Activated T-cell treated with anti-CD3 and anti-CD28 coated beads, Interleukin-2, amount 50 U/mL, for 72 hours (primary cell): Measurements from ENCODE around the gene CNGA1. TPM values are rescaled to one million over a fixed set of nuclear protein-coding genes. Genes with fewer than 3 reads are reported as not detected.

Source experiments
- ATAC-seq, 2 donors: fragments of 150-1000 bp; cut with Tn5 transposase; replicated peaks in 1 of 2; 2 replicates each; pipeline ENCODE4 v1.10.0; 2021; ENCODE audit warnings: moderate library complexity in 2 of 2, mild to moderate bottlenecking in 1 of 2
- DNase-seq, 2 donors: peaks; one replicate each; pipeline ENCODE4 v3.0.0; 2021 to 2022; ENCODE audit warnings: mixed read lengths in 1 of 2
- H3K27ac Mint-ChIP-seq: one replicate; pipeline ENCODE4 v1.8.0; 2022; ENCODE audit warnings: mild to moderate bottlenecking, moderate library complexity, mixed read lengths
- H3K27me3 Mint-ChIP-seq: one replicate; pipeline ENCODE4 v1.8.0; 2022; ENCODE audit warnings: low read depth, mixed read lengths
- H3K36me3 Mint-ChIP-seq, 2 donors: one replicate each; pipeline ENCODE4 v1.8.0; 2022; ENCODE audit warnings: mixed read lengths in 2 of 2, mild to moderate bottlenecking in 1 of 2; ENCODE audit not compliant: insufficient read depth in 2 of 2
- H3K4me1 Mint-ChIP-seq: one replicate; pipeline ENCODE4 v1.8.0; 2022; ENCODE audit warnings: low read depth, mixed read lengths
- H3K4me3 Mint-ChIP-seq, 2 donors: one replicate each; pipeline ENCODE4 v1.8.0; 2022; ENCODE audit warnings: mild to moderate bottlenecking in 2 of 2, mixed read lengths in 2 of 2, moderate library complexity in 2 of 2
- H3K9me3 Mint-ChIP-seq, 2 donors: one replicate each; pipeline ENCODE4 v1.8.0; 2022; ENCODE audit warnings: mixed read lengths in 2 of 2
- total RNA-seq, 2 donors: library from RNA; stranded (reverse); gene quantifications; one replicate each; pipeline ENCODE4 v1.2.3, GENCODE V29; 2022

CNGA1 gene
- total RNA-seq: under 1 TPM in 1 of 2 donors, not detected in 1; 0.32 TPM

DNA sequence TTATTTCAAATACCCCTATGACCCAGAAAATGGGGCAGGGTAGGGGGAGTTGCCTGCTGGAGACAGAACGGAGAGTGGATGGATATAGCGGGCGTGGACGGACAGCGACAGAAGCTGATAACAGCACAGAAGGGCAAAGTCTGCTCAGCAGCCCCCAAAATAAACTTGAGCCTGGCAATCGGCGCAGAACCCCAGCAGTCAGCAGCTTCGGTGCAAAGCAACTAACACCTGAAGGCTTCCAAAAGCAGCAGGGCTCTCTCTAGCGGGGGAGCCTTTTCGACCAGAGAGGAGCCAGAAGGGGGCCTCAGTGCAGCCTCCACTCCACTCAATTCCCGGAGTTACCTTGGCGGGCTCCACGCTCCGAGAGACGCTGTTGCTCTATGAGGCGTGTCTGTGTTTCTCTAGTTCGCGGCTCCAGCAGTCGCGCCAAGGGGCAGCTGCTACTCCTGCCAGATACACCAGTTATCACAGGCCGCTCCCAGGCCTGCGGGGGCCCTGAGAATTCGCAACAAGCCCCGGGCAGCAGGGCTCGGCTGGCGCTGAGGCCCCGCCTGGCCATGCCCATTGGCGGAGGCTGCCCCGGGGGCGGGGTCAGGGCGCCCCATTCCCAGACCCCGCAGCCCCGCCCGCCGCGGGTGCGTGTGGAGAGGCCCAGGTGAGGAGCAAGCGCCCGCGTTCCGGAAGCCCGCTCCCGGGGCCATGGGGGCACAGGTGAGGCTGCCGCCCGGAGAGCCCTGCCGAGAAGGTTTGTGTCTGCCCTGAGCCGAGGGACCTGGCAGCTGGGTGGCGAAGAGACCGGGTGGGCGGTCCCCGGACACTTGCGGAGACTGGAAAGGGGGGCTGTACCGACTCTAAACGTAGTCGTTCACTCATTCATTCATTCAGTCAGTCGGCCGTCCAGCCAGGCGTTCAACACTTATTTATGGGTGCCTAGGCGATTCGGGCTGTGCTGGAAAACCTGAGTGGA is at the start of gene CNGA1, which contains the start of gene NIPAL1:
CNGA1 (minus strand) TSS at position 541 of the 967 bp plus-strand sequence. CDS start 63,992 bp downstream, outside the sequence.
NIPAL1 (plus strand) TSS at position 632 of the 967 bp plus-strand sequence; CDS start at position 700, 68 bp downstream.
- ATAC-seq: peak; percentile 85 to 90
- peaks cover 0 to 3% of the 10 kb centered on the region in 2 donors for H3K36me3 Mint-ChIP-seq

DNA sequence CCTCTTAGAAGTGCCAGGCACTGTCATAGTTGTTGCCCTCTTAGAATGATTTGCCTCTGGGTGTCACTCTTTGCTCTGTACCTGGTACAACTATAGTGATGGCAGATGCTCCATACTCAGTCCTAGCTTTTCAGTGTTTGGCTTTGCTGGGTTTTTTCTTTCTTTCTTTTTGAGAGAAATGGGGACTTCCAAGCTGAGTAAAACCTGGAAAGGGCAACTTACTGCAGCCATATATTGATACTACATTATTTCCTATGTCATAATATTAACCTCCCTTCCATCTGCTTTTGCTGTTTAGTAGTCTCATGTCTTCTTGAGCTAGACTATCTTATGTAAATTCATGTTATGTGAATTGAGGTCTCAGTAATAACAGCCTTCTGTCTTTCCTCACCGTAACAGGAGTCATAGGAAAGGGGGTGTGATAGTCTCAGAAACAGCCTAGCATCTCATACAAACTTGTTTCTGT is 49.1 kb upstream of the CNGA1 start:
- H3K4me1 Mint-ChIP-seq: peaks cover 46% of the 10 kb centered on the region
- H3K9me3 Mint-ChIP-seq: peaks cover 4 to 11% of the 10 kb centered on the region in 2 donors
- peak overlapping the region; percentile 17 to 32 for H3K4me3 Mint-ChIP-seq
- peaks cover 16 to 29% of the 10 kb centered on the region in 2 donors for H3K36me3 Mint-ChIP-seq
- no peaks in the 10 kb centered on the region for H3K27me3 Mint-ChIP-seq
- ATAC-seq (peak; percentile 90 to 94), DNase-seq (peak; percentile 24 to 32)
- peak overlapping the region; percentile 31 for H3K27ac Mint-ChIP-seq

More for the DNA sequence above, at the start of gene CNGA1, which contains the start of gene NIPAL1:
- peaks cover 43% of the 10 kb centered on the region for H3K27me3 Mint-ChIP-seq
- DNase-seq: peak; percentile 66 to 77
- H3K27ac Mint-ChIP-seq: no peak within 1 kb of the TSS
- peak within 1 kb of the TSS; percentile 84 to 87 for H3K4me3 Mint-ChIP-seq
- peaks cover 36% of the 10 kb centered on the region for H3K4me1 Mint-ChIP-seq
- peaks cover 0 to 2% of the 10 kb centered on the region in 2 donors for H3K9me3 Mint-ChIP-seq

DNA sequence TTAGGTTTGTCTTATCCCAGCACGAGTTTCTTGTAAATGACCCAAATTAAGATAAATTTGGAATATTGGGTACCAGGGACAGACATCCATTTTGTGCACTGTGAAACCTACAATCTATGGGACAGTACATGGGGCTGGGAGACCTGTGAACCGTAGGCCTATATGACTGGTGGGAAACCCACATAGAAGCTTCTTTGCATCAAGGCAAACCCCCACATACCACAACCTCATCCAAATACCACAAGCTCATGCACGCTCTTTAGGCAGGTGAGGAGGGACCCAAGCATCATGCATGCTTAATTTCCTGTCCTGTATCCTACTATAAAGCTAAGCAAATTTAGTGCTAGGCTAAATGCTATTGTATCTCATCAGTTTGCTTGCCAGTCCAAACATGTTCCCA is 47.9 kb upstream of the CNGA1 start:
- Mint-ChIP-seq H3K36me3 (peaks cover 18 to 34% of the 10 kb centered on the region in 2 donors), H3K4me3 (no peak overlapping the region), H3K27ac (peak overlapping the region; percentile 2), H3K27me3 (no peaks in the 10 kb centered on the region), H3K4me1 (peaks cover 46% of the 10 kb centered on the region), H3K9me3 (peaks cover 9 to 16% of the 10 kb centered on the region in 2 donors)
- ATAC-seq (peak; percentile 39 to 67), DNase-seq (peak; percentile 39 to 50)

DNA sequence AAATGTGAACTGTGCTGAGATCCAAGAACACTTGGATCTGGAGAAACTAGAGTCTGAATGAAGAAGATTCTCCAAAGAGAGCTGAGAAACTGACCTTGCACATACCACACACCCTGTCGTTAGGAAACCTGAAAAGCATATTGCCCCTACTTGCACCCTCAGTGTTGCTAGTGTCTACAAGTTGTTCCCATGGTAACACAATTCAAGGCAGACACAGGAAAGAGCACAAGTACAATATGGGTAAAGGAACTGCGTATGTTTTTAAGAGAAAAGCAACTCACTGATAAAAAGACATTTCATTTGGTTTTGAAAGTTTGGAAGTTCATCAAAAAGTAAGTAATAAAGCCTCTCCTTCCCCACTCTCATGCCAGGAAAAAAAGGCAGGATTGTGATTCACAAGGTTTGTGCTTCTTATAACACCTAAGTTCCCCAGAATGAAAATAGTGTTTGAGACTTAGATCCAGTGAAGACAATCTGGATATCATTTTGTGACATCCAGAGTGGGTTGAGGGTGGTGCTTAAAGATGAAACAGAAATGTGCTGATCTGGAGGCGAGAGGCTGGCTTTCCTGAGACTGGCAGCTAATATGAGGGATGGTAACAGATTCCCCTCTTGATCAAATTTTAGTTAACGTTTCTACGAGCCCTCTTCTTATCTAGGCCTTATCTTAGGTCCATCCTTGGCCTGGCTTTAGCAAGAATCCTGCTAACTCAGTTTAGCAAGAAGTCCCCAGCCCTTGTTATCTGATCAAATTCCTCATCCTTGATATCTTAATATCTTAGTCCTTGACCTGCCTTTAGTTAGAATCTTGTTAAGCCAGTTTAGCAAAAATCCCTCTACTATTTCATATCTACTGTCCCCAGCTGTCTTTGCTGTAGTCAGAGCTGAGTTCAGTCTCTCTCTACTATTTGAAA is 42.4 kb upstream of the CNGA1 start:
- Mint-ChIP-seq H3K36me3 (peaks cover 16 to 17% of the 10 kb centered on the region in 2 donors), H3K4me1 (peaks cover 2% of the 10 kb centered on the region), H3K27me3 (no peaks in the 10 kb centered on the region), H3K4me3 (no peak overlapping the region), H3K27ac (no peak overlapping the region), H3K9me3 (peaks cover 12 to 16% of the 10 kb centered on the region in 2 donors)
- DNase-seq (no peak), ATAC-seq (no peak)

DNA sequence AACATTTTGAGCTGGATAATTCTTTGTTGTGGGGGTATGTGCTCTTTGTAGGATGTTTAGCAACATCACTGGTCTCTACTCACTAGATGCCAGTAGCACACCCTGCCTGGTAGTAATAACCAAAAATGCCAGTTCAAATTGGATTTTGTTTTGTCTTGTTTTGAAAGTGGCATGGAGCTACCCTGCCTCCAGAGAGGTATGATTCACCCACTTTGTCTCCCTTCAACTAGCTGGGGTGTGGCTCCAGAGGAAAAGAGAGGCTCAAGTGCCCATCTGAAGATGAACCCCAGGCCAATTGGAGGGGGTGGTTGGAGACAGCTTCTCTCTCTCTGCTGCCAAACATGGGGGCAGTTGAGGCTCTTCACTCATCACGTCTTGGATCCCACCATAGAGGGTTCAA is 34.6 kb upstream of the CNGA1 start:
- Mint-ChIP-seq H3K4me1 (peaks cover 29% of the 10 kb centered on the region), H3K27ac (no peak overlapping the region), H3K27me3 (peaks cover 27% of the 10 kb centered on the region), H3K9me3 (no peaks in the 10 kb centered on the region), H3K36me3 (no peaks in the 10 kb centered on the region), H3K4me3 (no peak overlapping the region)
- ATAC-seq (no peak), DNase-seq (no peak)

DNA sequence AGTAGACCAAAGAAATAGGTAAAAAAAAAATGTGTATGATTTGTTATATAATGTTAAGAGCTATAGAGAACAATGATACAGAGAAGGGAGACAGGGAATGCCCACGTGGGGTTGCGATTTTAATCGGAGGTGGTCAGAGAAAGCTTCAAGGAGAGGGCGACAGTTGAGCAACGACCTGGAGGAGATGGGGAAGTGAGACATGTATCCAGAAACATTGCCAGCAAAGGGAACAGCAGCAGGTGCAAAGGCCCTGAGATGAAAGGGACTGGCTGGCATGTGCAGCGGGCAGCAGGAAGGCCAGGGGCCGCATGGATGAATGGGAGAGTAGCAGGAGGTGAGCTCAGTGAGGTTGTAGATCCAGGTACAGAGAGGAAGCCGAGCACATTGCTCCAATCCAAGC is 33.0 kb upstream of the CNGA1 start:
- ATAC-seq (no peak), DNase-seq (no peak)
- H3K4me3 Mint-ChIP-seq: no peak overlapping the region
- peaks cover 31% of the 10 kb centered on the region for H3K27me3 Mint-ChIP-seq
- H3K9me3 Mint-ChIP-seq: no peaks in the 10 kb centered on the region
- no peaks in the 10 kb centered on the region for H3K36me3 Mint-ChIP-seq
- peaks cover 45% of the 10 kb centered on the region for H3K4me1 Mint-ChIP-seq
- no peak overlapping the region for H3K27ac Mint-ChIP-seq

DNA sequence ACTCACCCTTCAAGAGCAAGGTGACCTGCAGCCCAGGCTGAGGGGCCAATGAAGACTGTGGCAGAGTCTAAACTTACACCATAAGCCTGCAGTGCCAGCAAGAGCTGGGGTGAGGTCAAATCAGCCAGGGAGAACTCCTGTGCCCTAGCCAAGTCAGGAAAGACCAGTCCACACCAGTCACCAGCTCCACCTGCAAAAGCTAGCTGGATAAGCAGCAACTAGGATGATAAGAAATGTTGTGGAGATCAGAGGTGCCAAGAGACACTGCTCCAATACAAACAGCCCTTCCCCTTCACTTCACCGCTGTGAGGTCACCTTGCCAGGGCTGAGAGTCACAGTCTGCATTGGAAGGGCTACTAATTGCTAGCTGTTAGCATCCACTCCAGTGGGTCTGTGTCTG is 31.4 kb upstream of the CNGA1 start:
- H3K9me3 Mint-ChIP-seq: no peaks in the 10 kb centered on the region
- no peaks in the 10 kb centered on the region for H3K36me3 Mint-ChIP-seq
- no peak for DNase-seq
- no peak overlapping the region for H3K27ac Mint-ChIP-seq
- peak in 1 of 2 donors; percentile 30 for ATAC-seq
- no peak overlapping the region for H3K4me3 Mint-ChIP-seq
- peaks cover 38% of the 10 kb centered on the region for H3K27me3 Mint-ChIP-seq
- H3K4me1 Mint-ChIP-seq: peaks cover 60% of the 10 kb centered on the region

DNA sequence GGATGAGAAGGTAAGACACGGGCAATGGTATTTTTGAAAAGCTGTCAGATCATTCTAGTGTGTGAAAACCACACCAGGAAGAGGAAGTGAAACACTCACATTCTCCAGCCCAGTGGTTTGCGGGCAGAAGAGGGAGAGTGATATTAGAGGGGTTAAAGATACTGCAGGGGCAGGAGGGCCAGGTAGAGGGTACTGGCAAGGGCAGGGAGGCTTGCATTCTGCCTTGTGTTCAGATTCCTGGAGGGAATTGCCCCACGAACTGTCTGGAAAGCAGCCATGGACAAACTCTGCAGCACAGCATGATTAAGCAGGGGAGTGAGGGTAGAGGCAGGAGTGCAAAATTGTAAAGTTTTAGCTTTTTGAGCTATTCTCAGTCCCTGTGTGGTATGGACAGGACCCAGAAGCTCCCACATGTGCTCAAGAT is 31.0 kb upstream of the CNGA1 start:
- peaks cover 43% of the 10 kb centered on the region for H3K27me3 Mint-ChIP-seq
- peak overlapping the region; percentile 58 for H3K27ac Mint-ChIP-seq
- peak; percentile 91 to 94 for ATAC-seq
- H3K4me3 Mint-ChIP-seq: peak overlapping the region; percentile 50 to 83
- DNase-seq: peak; percentile 81 to 82
- no peaks in the 10 kb centered on the region for H3K36me3 Mint-ChIP-seq
- H3K4me1 Mint-ChIP-seq: peaks cover 65% of the 10 kb centered on the region
- no peaks in the 10 kb centered on the region for H3K9me3 Mint-ChIP-seq

DNA sequence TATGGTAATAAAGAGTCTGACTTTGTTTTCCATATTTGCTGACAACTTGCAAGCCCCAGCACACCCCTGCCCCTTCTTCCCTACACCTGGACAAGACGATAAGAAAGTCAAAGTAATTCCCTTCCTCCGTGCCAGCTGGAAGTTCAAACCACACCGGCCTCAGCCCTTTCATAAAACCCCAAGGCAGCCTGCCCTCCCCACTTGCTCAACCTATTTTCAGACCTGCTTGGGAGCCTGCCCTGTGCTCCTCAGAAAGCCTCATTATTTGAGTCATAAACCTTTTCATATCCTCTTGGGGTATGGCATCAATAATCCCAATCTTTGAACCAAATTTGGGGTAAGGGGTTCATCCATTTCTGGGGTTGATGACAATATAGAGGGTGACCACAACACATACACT is 29.6 kb upstream of the CNGA1 start:
- H3K4me3 Mint-ChIP-seq: peak overlapping the region; percentile 57 to 83
- no peak for DNase-seq
- peaks cover 79% of the 10 kb centered on the region for H3K4me1 Mint-ChIP-seq

DNA sequence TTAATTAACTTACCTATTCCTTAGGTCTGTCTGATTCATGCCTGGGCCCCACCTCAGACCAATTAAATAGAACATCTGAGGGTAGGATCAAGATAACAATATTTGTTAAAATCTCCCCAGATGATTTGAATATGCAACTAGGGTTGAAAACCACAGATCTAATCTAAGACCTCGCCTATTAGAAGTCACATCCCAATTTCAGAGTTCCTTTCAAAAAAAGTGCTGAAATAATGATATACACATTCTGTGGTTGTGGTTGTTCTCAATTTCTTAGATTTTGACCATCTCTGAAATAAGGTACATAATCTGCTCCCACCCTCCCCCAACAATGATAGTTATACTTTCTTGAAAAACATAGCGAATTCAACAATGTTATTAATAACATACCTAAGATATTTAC is 27.8 kb upstream of the CNGA1 start:
- DNase-seq: no peak
- Mint-ChIP-seq H3K9me3 (no peaks in the 10 kb centered on the region), H3K4me3 (no peak overlapping the region), H3K4me1 (peaks cover 84% of the 10 kb centered on the region), H3K27me3 (peaks cover 34% of the 10 kb centered on the region), H3K27ac (no peak overlapping the region), H3K36me3 (no peaks in the 10 kb centered on the region)
- no peak for ATAC-seq

More for the DNA sequence above, 29.6 kb upstream of the CNGA1 start:
- no peaks in the 10 kb centered on the region for H3K9me3 Mint-ChIP-seq
- ATAC-seq: peak in 1 of 2 donors; percentile 27
- H3K27ac Mint-ChIP-seq: no peak overlapping the region
- peaks cover 50% of the 10 kb centered on the region for H3K27me3 Mint-ChIP-seq
- no peaks in the 10 kb centered on the region for H3K36me3 Mint-ChIP-seq

DNA sequence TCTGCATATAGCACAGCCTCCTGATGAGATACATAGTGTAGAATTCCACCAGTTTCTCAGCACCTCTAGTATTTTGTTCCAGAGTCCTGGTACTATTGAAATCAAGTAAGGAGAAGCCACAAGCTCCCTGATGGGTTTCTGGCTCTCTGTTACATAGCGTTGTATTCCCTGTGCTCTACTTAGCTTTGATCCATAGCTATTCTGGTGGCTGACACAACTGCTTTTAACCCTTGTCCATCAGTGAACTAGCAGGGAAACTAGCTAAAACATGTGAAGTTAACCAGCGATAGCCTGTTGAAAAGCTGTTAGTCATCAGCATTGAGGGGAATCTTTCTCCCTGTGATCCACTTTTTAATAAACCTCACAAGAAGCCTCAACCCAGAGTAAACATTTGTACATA is 27.0 kb upstream of the CNGA1 start:
- Mint-ChIP-seq H3K27me3 (peaks cover 26% of the 10 kb centered on the region), H3K36me3 (no peaks in the 10 kb centered on the region), H3K27ac (no peak overlapping the region), H3K9me3 (no peaks in the 10 kb centered on the region), H3K4me1 (peaks cover 81% of the 10 kb centered on the region), H3K4me3 (no peak overlapping the region)
- DNase-seq (no peak), ATAC-seq (no peak)

DNA sequence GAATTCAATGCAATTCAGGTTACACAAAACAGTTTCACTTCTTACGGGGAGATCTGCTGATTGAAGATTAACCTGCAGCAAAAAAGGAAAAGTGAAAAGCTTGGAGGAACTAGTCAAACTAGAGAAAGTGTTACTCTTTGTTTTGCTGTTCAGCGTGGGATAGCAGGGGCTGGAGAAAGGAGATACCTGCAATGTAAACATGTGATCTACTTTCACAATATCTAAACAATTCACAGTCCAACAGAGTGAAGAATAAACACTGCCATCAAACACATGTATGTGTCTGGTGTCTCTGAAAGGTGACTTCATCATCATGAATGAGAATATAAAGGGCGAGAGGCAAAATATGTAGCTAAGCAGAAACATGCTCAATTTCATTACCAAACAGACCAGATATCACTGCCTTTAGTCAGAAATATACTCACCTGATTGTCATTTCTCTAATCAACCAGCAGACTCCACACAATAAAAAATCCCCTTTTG is 26.5 kb upstream of the CNGA1 start:
- Mint-ChIP-seq H3K27ac (no peak overlapping the region), H3K9me3 (no peaks in the 10 kb centered on the region), H3K36me3 (no peaks in the 10 kb centered on the region), H3K27me3 (peaks cover 26% of the 10 kb centered on the region), H3K4me1 (peaks cover 78% of the 10 kb centered on the region), H3K4me3 (no peak overlapping the region)
- DNase-seq (no peak), ATAC-seq (no peak)
